Activated CD8-positive, alpha-beta memory T cell treated with anti-CD3 and anti-CD28 coated beads, Interleukin-2, amount 50 U/mL, for 24 hours (primary cell): ENCODE measurements around the gene IZUMO4.

Experiments
- DNase-seq: peaks from one replicate; pipeline ENCODE4 v3.0.0-alpha.2; 2020; ENCODE audit errors: extremely low read depth

Gene IZUMO4

GRCh38 chr19:2108251-2109016 lies 11.7 kb downstream of the IZUMO4 start:
- no peak for DNase-seq

GRCh38 chr19:2109046-2109864 lies 12.5 kb downstream of the IZUMO4 start:
- DNase-seq: no peak

GRCh38 chr19:2110822-2111221 lies 14.1 kb downstream of the IZUMO4 start:
- no peak for DNase-seq

- no peak for DNase-seq
Observed at GRCh38 chr19:2111425-2111824, 14.7 kb downstream of the IZUMO4 start.

GRCh38 chr19:2111886-2112285 lies 15.2 kb downstream of the IZUMO4 start:
- DNase-seq: no peak

GRCh38 chr19:2112516-2113320 lies 16.0 kb downstream of the IZUMO4 start:
- no peak for DNase-seq

- no peak for DNase-seq
Observed at GRCh38 chr19:2113439-2114211, 16.9 kb downstream of the IZUMO4 start.

- no peak for DNase-seq
Observed at GRCh38 chr19:2114218-2114617, 17.5 kb downstream of the IZUMO4 start.

- DNase-seq: no peak
Observed at GRCh38 chr19:2114821-2115220, 18.1 kb downstream of the IZUMO4 start.

- no peak for DNase-seq
Observed at GRCh38 chr19:2115324-2115723, 18.6 kb downstream of the IZUMO4 start.

GRCh38 chr19:2115911-2116426 lies 19.3 kb downstream of the IZUMO4 start:
- no peak for DNase-seq

GRCh38 chr19:2116507-2116906 lies 19.8 kb downstream of the IZUMO4 start:
- DNase-seq: no peak

GRCh38 chr19:2117215-2117960 lies 20.7 kb downstream of the IZUMO4 start:
- DNase-seq: no peak

GRCh38 chr19:2118438-2118837 lies 21.7 kb downstream of the IZUMO4 start:
- no peak for DNase-seq

- no peak for DNase-seq
Observed at GRCh38 chr19:2119921-2120785, 23.4 kb downstream of the IZUMO4 start.

GRCh38 chr19:2120821-2121220 lies 24.1 kb downstream of the IZUMO4 start:
- no peak for DNase-seq

- DNase-seq: no peak
Observed at GRCh38 chr19:2121416-2122051, 24.8 kb downstream of the IZUMO4 start.

- no peak for DNase-seq
Observed at GRCh38 chr19:2122251-2122650, 25.5 kb downstream of the IZUMO4 start.

- no peak for DNase-seq
Observed at GRCh38 chr19:2122982-2123381, 26.3 kb downstream of the IZUMO4 start.
